GM20000 (cell line): ENCODE results near the gene CYP3A7.
"Not testable (repeated sequence)": the region's sequence is repeated elsewhere in the genome, so short reads cannot be mapped to it uniquely, and the experiment has no call there.

ENCODE experiments used
- DNase-seq: peaks from one replicate; pipeline ENCODE4 v3.0.0; 2012; ENCODE audit warnings: low spot score
- TF ChIP-seq, protein P1 (sequence below): IDR thresholded peaks from 2 replicates; pipeline ENCODE4 v1.5.1; 2012; ENCODE audit warnings: mild to moderate bottlenecking, control low read depth; ENCODE audit errors: extremely low read depth, missing control alignments

The CYP3A7 gene

DNA sequence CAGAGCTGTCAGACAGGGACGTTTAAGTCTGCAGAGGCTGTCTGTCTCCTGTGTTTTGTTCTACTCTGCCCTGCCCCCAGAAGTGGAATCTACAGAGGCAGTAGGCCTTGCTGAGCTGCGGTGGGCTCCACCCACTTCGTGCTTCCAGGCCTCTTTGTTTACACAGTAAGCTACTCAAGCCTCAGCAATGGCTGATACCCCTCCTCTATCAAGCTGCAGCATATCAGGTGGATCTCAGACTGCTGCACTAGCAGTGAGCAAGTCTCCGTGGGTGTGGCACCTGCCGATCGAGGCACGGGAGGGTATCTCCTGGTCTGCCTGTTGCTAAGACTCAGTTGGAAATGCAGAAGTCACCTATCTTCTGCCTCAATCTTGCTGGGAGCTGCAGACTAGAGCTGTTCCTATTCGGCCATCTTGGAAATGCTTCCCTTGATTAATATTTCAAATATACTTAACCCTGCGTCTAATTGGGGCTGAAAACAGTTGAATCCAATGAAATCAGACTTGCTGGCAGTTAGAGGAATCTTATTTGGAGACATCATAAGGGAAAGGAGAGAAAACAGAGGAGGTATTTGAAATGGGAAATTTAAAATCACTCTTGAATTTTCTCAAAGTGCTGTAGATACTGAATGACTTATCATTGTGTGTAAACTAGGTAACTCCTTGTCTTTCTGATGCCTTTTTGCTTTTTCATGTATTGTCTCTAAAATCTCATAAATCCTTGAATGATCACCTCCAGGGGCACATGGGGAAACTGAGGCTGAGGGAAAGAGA is 41.4 kb downstream of the CYP3A7 start:
- TF ChIP-seq, protein P1, sequence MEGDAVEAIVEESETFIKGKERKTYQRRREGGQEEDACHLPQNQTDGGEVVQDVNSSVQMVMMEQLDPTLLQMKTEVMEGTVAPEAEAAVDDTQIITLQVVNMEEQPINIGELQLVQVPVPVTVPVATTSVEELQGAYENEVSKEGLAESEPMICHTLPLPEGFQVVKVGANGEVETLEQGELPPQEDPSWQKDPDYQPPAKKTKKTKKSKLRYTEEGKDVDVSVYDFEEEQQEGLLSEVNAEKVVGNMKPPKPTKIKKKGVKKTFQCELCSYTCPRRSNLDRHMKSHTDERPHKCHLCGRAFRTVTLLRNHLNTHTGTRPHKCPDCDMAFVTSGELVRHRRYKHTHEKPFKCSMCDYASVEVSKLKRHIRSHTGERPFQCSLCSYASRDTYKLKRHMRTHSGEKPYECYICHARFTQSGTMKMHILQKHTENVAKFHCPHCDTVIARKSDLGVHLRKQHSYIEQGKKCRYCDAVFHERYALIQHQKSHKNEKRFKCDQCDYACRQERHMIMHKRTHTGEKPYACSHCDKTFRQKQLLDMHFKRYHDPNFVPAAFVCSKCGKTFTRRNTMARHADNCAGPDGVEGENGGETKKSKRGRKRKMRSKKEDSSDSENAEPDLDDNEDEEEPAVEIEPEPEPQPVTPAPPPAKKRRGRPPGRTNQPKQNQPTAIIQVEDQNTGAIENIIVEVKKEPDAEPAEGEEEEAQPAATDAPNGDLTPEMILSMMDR = no peak
- no peak for DNase-seq

DNA sequence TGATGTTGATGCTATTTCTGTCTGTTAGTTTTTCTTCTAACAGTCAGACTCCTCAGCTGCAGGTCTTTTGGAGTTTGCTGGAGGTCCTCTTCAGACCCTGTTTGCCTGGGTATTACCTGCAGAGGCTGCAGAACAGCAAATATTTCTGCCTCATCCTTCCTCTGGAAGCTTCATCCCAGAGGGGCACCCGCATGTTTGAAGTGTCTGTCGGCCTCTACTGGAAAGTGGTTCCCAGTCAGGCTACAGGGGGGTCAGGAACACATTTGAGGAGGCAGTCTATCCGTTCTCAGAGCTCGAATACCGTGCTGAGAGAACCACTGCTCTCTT is 41.9 kb downstream of the CYP3A7 start:
- TF ChIP-seq, protein P1 = no peak
- DNase-seq = no peak

DNA sequence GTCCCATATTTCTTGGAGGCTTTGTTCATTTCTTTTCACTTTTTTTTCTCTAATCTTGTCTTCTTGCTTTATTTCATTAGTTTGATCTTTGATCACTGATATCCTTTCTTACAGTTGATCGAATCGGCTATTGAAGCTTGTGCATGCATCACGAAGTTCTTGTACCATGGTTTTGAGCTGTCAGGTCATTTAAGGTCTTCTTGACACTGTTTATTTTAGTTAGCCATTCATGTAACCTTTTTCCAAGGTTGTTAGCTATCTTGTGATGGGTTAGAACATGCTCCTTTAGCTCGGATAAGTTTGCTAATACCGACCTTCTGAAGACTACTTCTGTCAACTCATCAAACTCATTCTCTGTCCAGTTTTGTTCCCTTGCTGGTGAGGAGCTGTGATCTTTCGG is 42.4 kb downstream of the CYP3A7 start:
- not testable (repeated sequence) for DNase-seq

DNA sequence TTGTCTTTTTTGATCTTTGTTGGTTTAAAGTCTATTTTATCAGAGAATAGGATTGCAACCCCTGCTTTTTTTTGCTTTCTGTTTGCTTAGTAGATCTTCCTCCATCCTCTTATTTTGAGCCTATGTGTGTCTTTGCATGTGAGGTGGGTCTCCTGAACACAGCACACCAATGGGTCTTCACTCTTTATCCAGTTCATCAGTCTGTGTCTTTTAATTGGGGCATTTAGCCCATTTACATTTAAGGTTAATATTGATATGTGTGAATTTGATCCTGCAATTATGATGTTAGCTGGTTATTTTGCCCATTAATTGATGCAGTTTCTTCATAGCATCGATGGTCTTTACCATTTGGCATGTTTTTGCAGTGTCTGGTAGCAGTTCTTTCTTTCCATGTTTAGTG is 43.3 kb downstream of the CYP3A7 start:
- DNase-seq = not testable (repeated sequence)

DNA sequence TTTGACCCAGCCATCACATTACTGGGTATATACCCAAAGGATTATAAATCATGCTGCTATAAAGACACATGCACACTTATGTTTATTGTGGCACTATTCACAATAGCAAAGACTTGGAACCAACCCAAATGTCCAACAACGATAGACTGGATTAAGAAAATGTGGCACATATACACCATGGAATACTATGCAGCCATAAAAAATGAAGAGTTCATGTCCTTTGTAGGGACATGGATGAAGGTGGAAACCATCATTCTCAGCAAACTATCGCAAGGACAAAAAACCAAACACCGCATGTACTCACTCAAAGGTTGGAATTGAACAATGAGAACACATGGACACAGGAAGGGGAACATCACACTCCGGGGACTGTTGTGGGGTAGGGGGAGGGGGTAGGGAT is 44.1 kb downstream of the CYP3A7 start:
- DNase-seq = not testable (repeated sequence)

DNA sequence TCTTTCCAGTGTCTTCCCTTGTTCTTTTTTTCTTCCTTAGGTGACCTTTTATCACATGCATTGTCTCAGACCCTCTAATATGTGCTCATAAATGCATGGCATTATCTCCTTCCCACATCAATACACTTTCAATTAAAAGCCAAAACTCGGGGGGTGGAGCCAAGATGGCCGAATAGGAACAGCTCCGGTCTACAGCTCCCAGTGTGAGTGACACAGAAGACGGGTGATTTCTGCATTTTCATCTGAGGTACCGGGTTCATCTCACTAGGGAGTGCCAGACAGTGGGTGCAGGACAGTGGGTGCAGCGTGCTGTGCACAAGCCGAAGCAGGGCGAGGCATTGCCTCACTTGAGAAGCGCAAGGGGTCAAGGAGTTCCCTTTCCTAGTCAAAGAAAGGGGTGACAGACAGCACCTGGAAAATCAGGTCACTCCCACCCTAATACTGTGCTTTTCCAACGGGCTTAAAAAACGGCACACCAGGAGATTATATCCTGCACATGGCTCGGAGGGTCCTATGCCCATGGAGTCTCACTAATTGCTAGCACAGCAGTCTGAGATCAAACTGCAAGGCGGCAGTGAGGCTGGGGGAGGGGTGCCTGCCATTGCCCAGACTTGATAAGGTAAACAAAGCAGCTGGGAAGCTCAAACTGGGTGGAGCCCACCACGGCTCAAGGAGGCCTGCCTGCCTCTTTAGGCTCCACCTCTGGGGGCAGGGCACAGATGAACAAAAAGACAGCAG is 49.0 kb downstream of the CYP3A7 start:
- DNase-seq = not testable (repeated sequence)

DNA sequence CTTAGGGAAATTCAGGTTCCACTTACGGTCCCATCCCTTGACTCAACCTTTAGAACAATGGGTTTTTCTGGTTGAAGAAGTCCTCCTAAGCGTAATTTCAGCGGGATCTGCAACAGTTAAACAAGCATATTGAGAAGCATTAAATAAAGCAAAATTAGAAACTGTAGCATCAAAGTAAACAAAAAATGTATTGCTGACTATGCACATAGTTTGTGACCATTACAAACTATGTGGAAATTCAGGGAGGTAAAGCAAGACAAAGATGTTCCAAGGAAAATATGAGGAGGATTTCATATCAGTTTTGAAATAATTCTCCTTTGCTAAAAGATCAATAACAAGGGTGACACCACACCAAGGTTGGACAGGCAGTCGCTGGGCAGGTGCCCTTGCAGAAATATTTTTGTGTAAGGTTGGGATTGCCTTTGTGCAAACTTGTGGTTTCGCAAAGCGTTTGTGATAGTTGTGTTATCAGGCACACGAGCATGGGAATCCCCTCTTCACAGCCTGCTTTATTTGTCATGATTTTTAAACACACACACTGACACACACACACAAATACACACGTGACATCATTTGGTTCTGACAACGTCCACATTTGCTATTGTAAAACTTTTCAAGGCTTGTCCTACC is 49.8 kb downstream of the CYP3A7 start:
- no peak for DNase-seq
- TF ChIP-seq, protein P1 = no peak

DNA sequence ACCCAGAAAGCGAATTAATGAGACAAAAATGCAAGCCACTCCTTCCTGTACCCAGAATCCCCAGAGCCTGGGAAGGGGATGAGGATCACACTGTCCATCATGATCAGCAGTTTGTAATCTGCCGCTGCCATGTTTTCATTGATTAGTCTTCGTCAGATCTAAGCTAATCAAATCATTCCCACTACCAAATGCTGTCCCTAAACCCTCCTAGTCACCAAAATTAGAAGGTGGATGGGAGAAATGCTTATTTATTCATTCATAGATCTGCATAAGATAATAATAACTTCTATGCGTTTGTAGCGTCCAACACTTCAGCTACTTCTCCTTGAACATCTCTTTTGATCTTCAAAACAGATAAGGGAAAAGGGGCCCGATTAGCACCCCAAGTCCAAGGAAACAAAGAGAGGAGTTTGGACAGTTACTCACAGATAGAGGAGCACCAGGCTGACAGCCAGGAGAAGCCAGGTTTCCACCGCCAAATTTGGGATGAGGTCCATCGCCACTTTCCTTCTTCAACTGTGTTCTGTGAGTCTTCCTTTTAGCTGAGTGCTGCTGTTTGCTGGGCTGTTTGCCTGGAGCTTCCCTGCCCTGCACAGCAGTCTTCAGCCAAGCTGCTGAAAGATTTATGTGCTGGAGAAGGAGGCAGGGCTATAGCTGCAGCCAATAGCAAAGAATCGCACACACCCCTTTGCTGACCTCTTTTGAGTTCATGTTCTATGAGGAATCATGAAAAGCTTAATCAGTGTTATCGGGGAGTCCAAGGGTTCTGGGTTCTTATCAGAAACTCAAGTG is 55.4 kb downstream of the CYP3A7 start, which contains the start of gene CYP3A5:
Gene CYP3A5, minus strand, starts transcription at position 597 of the 792 bp plus-strand sequence. Its CDS starts 100 bp downstream, at position 497.
- TF ChIP-seq, protein P1 = no peak
- DNase-seq = no peak

DNA sequence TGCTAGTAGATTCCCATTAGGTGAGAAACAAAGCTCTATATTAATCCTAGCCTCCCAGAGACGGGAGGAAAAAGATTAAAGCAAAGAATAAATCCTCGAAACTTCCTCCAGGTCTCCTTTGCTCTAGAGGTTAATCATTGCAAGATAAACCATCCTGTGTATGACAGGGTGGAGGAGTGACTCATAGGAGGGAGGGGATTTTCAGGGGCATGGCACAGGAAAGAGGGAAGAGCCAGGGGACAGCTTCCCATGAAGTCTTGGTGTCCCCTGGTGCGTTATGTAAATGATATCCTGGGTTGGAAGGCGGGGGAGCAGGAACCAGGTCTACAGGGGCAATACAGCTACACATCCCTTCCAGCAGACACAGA is 56.0 kb downstream of the CYP3A7 start:
- no peak for DNase-seq
- TF ChIP-seq, protein P1 = no peak
